Mucosa of rectum (tissue), 2 donors: ENCODE data around the gene NTN1.
"Not testable (repeated sequence)": the region's sequence is repeated elsewhere in the genome, so short reads cannot be mapped to it uniquely, and the experiment has no call there.

Experiments used
- H3K27ac ChIP-seq, 2 donors: one replicate each; pipeline ENCODE4 v1.7.0; 2013; ENCODE audit warnings: inconsistent platforms in 2 of 2, low read depth in 2 of 2, low read length in 2 of 2
- H3K27me3 ChIP-seq, 2 donors: one replicate each; pipeline ENCODE4 v1.7.0; 2013; ENCODE audit warnings: low read length in 2 of 2; ENCODE audit not compliant: control insufficient read depth in 2 of 2, insufficient read depth in 2 of 2
- H3K36me3 ChIP-seq, 2 donors: one replicate each; pipeline ENCODE4 v1.7.0; 2013; ENCODE audit warnings: low read length in 2 of 2; ENCODE audit not compliant: control insufficient read depth in 2 of 2, insufficient read depth in 2 of 2
- H3K4me1 ChIP-seq, 2 donors: one replicate each; pipeline ENCODE4 v1.7.0; 2013; ENCODE audit warnings: low read length in 2 of 2, mild to moderate bottlenecking in 1 of 2; ENCODE audit not compliant: control insufficient read depth in 2 of 2, insufficient read depth in 2 of 2
- H3K4me3 ChIP-seq, 2 donors: one replicate each; pipeline ENCODE4 v1.7.0; 2013; ENCODE audit warnings: low read length in 2 of 2
- H3K9ac ChIP-seq, 2 donors: one replicate each; pipeline ENCODE4 v1.7.0; 2013; ENCODE audit warnings: low read length in 2 of 2, low read depth in 1 of 2, mild to moderate bottlenecking in 1 of 2
- H3K9me3 ChIP-seq, 2 donors: one replicate each; pipeline ENCODE4 v1.7.0; 2013; ENCODE audit warnings: low read length in 2 of 2; ENCODE audit not compliant: control insufficient read depth in 2 of 2
- donor health status: healthy.
- donor health status: Normal muscosa, but diverticular disease.

Gene NTN1

GRCh38 chr17:9021158-9021991 lies at the start of gene NTN1:
TSS of gene NTN1 (plus strand) at chr17:9021510. CDS start at chr17:9022374, 864 bp downstream.
- H3K4me1 ChIP-seq = peaks cover 3 to 13% of the 10 kb centered on the region in 2 donors
- peak within 1 kb of the TSS in 1 of 2 donors; percentile 49 for H3K9ac ChIP-seq
- H3K9me3 ChIP-seq = no peaks in the 10 kb centered on the region
- peaks cover 30 to 48% of the 10 kb centered on the region in 2 donors for H3K27me3 ChIP-seq
- peak within 1 kb of the TSS; percentile 54 to 56 for H3K4me3 ChIP-seq
- H3K36me3 ChIP-seq = no peaks in the 10 kb centered on the region
- H3K27ac ChIP-seq = peak within 1 kb of the TSS; percentile 53 to 61

GRCh38 chr17:8975091-8975725 lies 46.1 kb upstream of the NTN1 start:
- H3K27me3 ChIP-seq = no peaks in the 10 kb centered on the region
- no peaks in the 10 kb centered on the region for H3K9me3 ChIP-seq
- H3K9ac ChIP-seq = no peak overlapping the region
- H3K27ac ChIP-seq = no peak overlapping the region
- no peak overlapping the region for H3K4me3 ChIP-seq
- H3K4me1 ChIP-seq = no peaks in the 10 kb centered on the region
- H3K36me3 ChIP-seq = no peaks in the 10 kb centered on the region

GRCh38 chr17:8976638-8977037 lies 44.7 kb upstream of the NTN1 start:
- Histone ChIP-seq H3K27ac (no peak overlapping the region), H3K4me1 (no peaks in the 10 kb centered on the region), H3K27me3 (no peaks in the 10 kb centered on the region)

GRCh38 chr17:8979715-8980114 lies 41.6 kb upstream of the NTN1 start:
- no peak overlapping the region for H3K9ac ChIP-seq
- H3K27ac ChIP-seq = no peak overlapping the region
- no peaks in the 10 kb centered on the region for H3K4me1 ChIP-seq
- H3K27me3 ChIP-seq = no peaks in the 10 kb centered on the region
- H3K36me3 ChIP-seq = no peaks in the 10 kb centered on the region
- no peak overlapping the region for H3K4me3 ChIP-seq
- H3K9me3 ChIP-seq = no peaks in the 10 kb centered on the region

More at GRCh38 chr17:8976638-8977037, 44.7 kb upstream of the NTN1 start:
- no peak overlapping the region for H3K9ac ChIP-seq
- H3K4me3 ChIP-seq = no peak overlapping the region
- H3K36me3 ChIP-seq = no peaks in the 10 kb centered on the region
- H3K9me3 ChIP-seq = no peaks in the 10 kb centered on the region

GRCh38 chr17:8981443-8981842 lies 39.9 kb upstream of the NTN1 start:
- H3K27ac ChIP-seq = no peak overlapping the region
- no peaks in the 10 kb centered on the region for H3K4me1 ChIP-seq
- peaks cover 0 to 2% of the 10 kb centered on the region in 2 donors for H3K9me3 ChIP-seq
- no peaks in the 10 kb centered on the region for H3K36me3 ChIP-seq
- no peaks in the 10 kb centered on the region for H3K27me3 ChIP-seq
- no peak overlapping the region for H3K9ac ChIP-seq
- no peak overlapping the region for H3K4me3 ChIP-seq

GRCh38 chr17:8984225-8984624 lies 37.1 kb upstream of the NTN1 start:
- H3K9me3 ChIP-seq, H3K4me3 ChIP-seq, H3K27me3 ChIP-seq, H3K36me3 ChIP-seq, H3K27ac ChIP-seq, H3K4me1 ChIP-seq, H3K9ac ChIP-seq: not testable (repeated sequence)

- Histone ChIP-seq H3K27me3 (no peaks in the 10 kb centered on the region), H3K4me1 (no peaks in the 10 kb centered on the region), H3K36me3 (no peaks in the 10 kb centered on the region), H3K9me3 (peaks cover 0 to 2% of the 10 kb centered on the region in 2 donors), H3K4me3 (no peak overlapping the region), H3K27ac (no peak overlapping the region), H3K9ac (no peak overlapping the region)
These were observed 36.1 kb upstream of the NTN1 start for GRCh38 chr17:8985054-8985701.

- H3K27ac ChIP-seq = no peak overlapping the region
- H3K4me1 ChIP-seq = no peaks in the 10 kb centered on the region
- H3K4me3 ChIP-seq = no peak overlapping the region
- H3K36me3 ChIP-seq = no peaks in the 10 kb centered on the region
- H3K9ac ChIP-seq = no peak overlapping the region
- H3K27me3 ChIP-seq = no peaks in the 10 kb centered on the region
- H3K9me3 ChIP-seq = peaks cover 0 to 2% of the 10 kb centered on the region in 2 donors
These were observed 35.0 kb upstream of the NTN1 start for GRCh38 chr17:8986295-8986694.

GRCh38 chr17:8988263-8988935 lies 32.9 kb upstream of the NTN1 start:
- not testable (repeated sequence) for H3K27ac ChIP-seq, H3K27me3 ChIP-seq, H3K36me3 ChIP-seq, H3K4me1 ChIP-seq, H3K9me3 ChIP-seq, H3K4me3 ChIP-seq, H3K9ac ChIP-seq
